ENCODE measurements around the gene GYG2.
"Not testable (repeated sequence)": the region's sequence is repeated elsewhere in the genome, so short reads cannot be mapped to it uniquely, and the experiment has no call there.

The GYG2 gene

GRCh38 chrX:2828344-2828958 lies at the start of gene GYG2:
GYG2 (plus strand) TSS chrX:2828930; CDS start chrX:2830189, 1,259 bp downstream.
- peak; percentile 18 for DNase-seq

- not testable (repeated sequence) for DNase-seq
These were observed 48.1 kb upstream of the GYG2 start for GRCh38 chrX:2780472-2781225.

GRCh38 chrX:2781226-2781571 lies 47.5 kb upstream of the GYG2 start:
- no peak for DNase-seq

- no peak for DNase-seq
These were observed 47.0 kb upstream of the GYG2 start for GRCh38 chrX:2781698-2782097.

- DNase-seq = no peak
These were observed 46.6 kb upstream of the GYG2 start for GRCh38 chrX:2782171-2782570.

GRCh38 chrX:2782778-2783177 lies 46.0 kb upstream of the GYG2 start:
- DNase-seq = no peak

GRCh38 chrX:2784026-2784425 lies 44.7 kb upstream of the GYG2 start:
- DNase-seq = no peak

- DNase-seq = no peak
These were observed 43.2 kb upstream of the GYG2 start for GRCh38 chrX:2785538-2785937.

GRCh38 chrX:2788980-2789379 lies 39.8 kb upstream of the GYG2 start:
- no peak for DNase-seq

- DNase-seq = no peak
These were observed 39.2 kb upstream of the GYG2 start for GRCh38 chrX:2789569-2789968.

- no peak for DNase-seq
These were observed 35.0 kb upstream of the GYG2 start for GRCh38 chrX:2793752-2794151.

- no peak for DNase-seq
These were observed 34.4 kb upstream of the GYG2 start for GRCh38 chrX:2794336-2794735.

GRCh38 chrX:2796808-2797207 lies 31.9 kb upstream of the GYG2 start:
- not testable (repeated sequence) for DNase-seq

GRCh38 chrX:2799369-2799768 lies 29.4 kb upstream of the GYG2 start:
- DNase-seq = no peak

GRCh38 chrX:2799980-2800379 lies 28.8 kb upstream of the GYG2 start:
- DNase-seq = not testable (repeated sequence)

GRCh38 chrX:2801223-2801622 lies 27.5 kb upstream of the GYG2 start:
- DNase-seq = no peak

- DNase-seq = not testable (repeated sequence)
These were observed 26.2 kb upstream of the GYG2 start for GRCh38 chrX:2802376-2803090.

GRCh38 chrX:2803486-2803885 lies 25.2 kb upstream of the GYG2 start:
- not testable (repeated sequence) for DNase-seq

- DNase-seq = not testable (repeated sequence)
These were observed 24.5 kb upstream of the GYG2 start for GRCh38 chrX:2804106-2804843.

GRCh38 chrX:2804858-2805257 lies 23.9 kb upstream of the GYG2 start:
- DNase-seq = peak; percentile 66

- DNase-seq = no peak
These were observed 17.5 kb upstream of the GYG2 start for GRCh38 chrX:2811271-2811670.

- DNase-seq = peak; percentile 13
These were observed 16.4 kb upstream of the GYG2 start for GRCh38 chrX:2812161-2812907.

GRCh38 chrX:2817036-2817435 lies 11.7 kb upstream of the GYG2 start:
- DNase-seq = no peak
